ENCODE results near the gene LRIG1.

The LRIG1 gene

GRCh38 chr3:66489115-66489514, 11.7 kb downstream of the LRIG1 start:
- DNase-seq (ENCODE audit: low read depth) = no peak

GRCh38 chr3:66488492-66488891, 12.3 kb downstream of the LRIG1 start:
- no peak for DNase-seq (ENCODE audit: low read depth)

GRCh38 chr3:66487465-66487864, 13.4 kb downstream of the LRIG1 start:
- no peak for DNase-seq (ENCODE audit: low read depth)

- DNase-seq (ENCODE audit: low read depth) = no peak
Observed at GRCh38 chr3:66486646-66487045, 14.2 kb downstream of the LRIG1 start.

GRCh38 chr3:66486202-66486601, 14.6 kb downstream of the LRIG1 start:
- no peak for DNase-seq (ENCODE audit: low read depth)

GRCh38 chr3:66485291-66485968, 15.4 kb downstream of the LRIG1 start:
- no peak for DNase-seq (ENCODE audit: low read depth)

GRCh38 chr3:66484106-66484844, 16.5 kb downstream of the LRIG1 start:
- no peak for DNase-seq (ENCODE audit: low read depth)

GRCh38 chr3:66483409-66483906, 17.4 kb downstream of the LRIG1 start:
- DNase-seq (ENCODE audit: low read depth) = no peak

- DNase-seq (ENCODE audit: low read depth) = no peak
Observed at GRCh38 chr3:66483006-66483405, 17.8 kb downstream of the LRIG1 start.

- no peak for DNase-seq (ENCODE audit: low read depth)
Observed at GRCh38 chr3:66482018-66482404, 18.8 kb downstream of the LRIG1 start.

- DNase-seq (ENCODE audit: low read depth) = no peak
Observed at GRCh38 chr3:66481071-66482017, 19.5 kb downstream of the LRIG1 start.

- DNase-seq (ENCODE audit: low read depth) = no peak
Observed at GRCh38 chr3:66480666-66481065, 20.2 kb downstream of the LRIG1 start.

- no peak for DNase-seq (ENCODE audit: low read depth)
Observed at GRCh38 chr3:66479532-66479947, 21.3 kb downstream of the LRIG1 start.

GRCh38 chr3:66478960-66479359, 21.9 kb downstream of the LRIG1 start:
- DNase-seq (ENCODE audit: low read depth) = no peak

GRCh38 chr3:66477856-66478255, 23.0 kb downstream of the LRIG1 start:
- no peak for DNase-seq (ENCODE audit: low read depth)

- DNase-seq (ENCODE audit: low read depth) = no peak
Observed at GRCh38 chr3:66476852-66477381, 23.9 kb downstream of the LRIG1 start.

- DNase-seq (ENCODE audit: low read depth) = no peak
Observed at GRCh38 chr3:66475386-66476020, 25.3 kb downstream of the LRIG1 start.

GRCh38 chr3:66473692-66474091, 27.1 kb downstream of the LRIG1 start:
- DNase-seq (ENCODE audit: low read depth) = no peak

GRCh38 chr3:66473181-66473580, 27.6 kb downstream of the LRIG1 start:
- no peak for DNase-seq (ENCODE audit: low read depth)

- no peak for DNase-seq (ENCODE audit: low read depth)
Observed at GRCh38 chr3:66472313-66473134, 28.3 kb downstream of the LRIG1 start.
